Mucosa of descending colon (tissue), 3 donors: ENCODE results near the gene PRSS12. TPM values are rescaled to one million over a fixed set of nuclear protein-coding genes. Genes with fewer than 3 reads are reported as not detected.

Experiments
- ATAC-seq: fragments of 200-7000 bp; cut with Tn5 transposase; one replicate; pipeline ENCODE4 v1.9.1; 2020; ENCODE audit warnings: mild to moderate bottlenecking, moderate library complexity
- DNase-seq, 3 donors: peaks; one replicate each; pipeline ENCODE4 v3.0.0-alpha.2; 2020
- H3K36me3 ChIP-seq: fragments of 200-600 bp; one replicate; pipeline ENCODE4 v1.8.0; 2021; ENCODE audit warnings: low read depth, mild to moderate bottlenecking
- H3K4me1 ChIP-seq: fragments of 200-600 bp; one replicate; pipeline ENCODE4 v1.8.0; 2021; ENCODE audit warnings: low read depth, mild to moderate bottlenecking
- H3K4me3 ChIP-seq: fragments of 200-600 bp; one replicate; pipeline ENCODE4 v1.8.0; 2021; ENCODE audit warnings: mild to moderate bottlenecking
- H3K9me3 ChIP-seq: fragments of 200-600 bp; one replicate; pipeline ENCODE4 v1.8.0; 2021; ENCODE audit warnings: mild to moderate bottlenecking
- CTCF ChIP-seq: fragments of 200-600 bp; IDR thresholded peaks from one replicate; pipeline ENCODE4 v1.8.0; 2022; ENCODE audit warnings: antibody characterized with exemption, mild to moderate bottlenecking
- intact Hi-C, 2 donors: fragments of 100-400 bp; cut with DNase I in 1 of 2; cut with micrococcal nuclease in 1 of 2; formaldehyde crosslinking; loops; one replicate each; pipeline versions ENCODE4 v1.11.0 to v1.11.1; 2022; cut with DNase I, micrococcal nuclease
- total RNA-seq, 3 donors: library from RNA; stranded (reverse); fragmentation: NEBNext Ultra II Directional in 2 of 3; extraction: Animal tissue kit (Norgen Biotek cat#: 25700) in 2 of 3; gene quantifications; one replicate each; pipeline versions ENCODE4 v1.2.1 to v1.2.4, GENCODE V29; 2021 to 2023
- donor health status: DM: no; HTN: no; CAD: no; lungs with moderate emphysema.
- donor health status: DM: no; HTN: no; CAD: no.
- donor health status: DM: no; HTN: yes; CAD: no.

Gene PRSS12
- total RNA-seq, 3 donors from 2014 or later, result 12.9 to 41.7 (median 31.1) TPM

- no peak for TF ChIP-seq CTCF
- intact Hi-C loops, result no loop called here
- no peak overlapping the region for H3K4me3 ChIP-seq
- no peaks in the 10 kb centered on the region for H3K36me3 ChIP-seq
- no peaks in the 10 kb centered on the region for H3K4me1 ChIP-seq
- peaks cover 2% of the 10 kb centered on the region for H3K9me3 ChIP-seq
- DNase-seq (no peak), ATAC-seq (no peak)
Measured at GRCh38 chr4:118381902-118382301, 29.1 kb upstream of the PRSS12 start.

- no peak for ATAC-seq
- TF ChIP-seq CTCF, result no peak
- Histone ChIP-seq H3K4me3 (no peak overlapping the region), H3K4me1 (no peaks in the 10 kb centered on the region), H3K36me3 (no peaks in the 10 kb centered on the region), H3K9me3 (no peaks in the 10 kb centered on the region)
- no peak for DNase-seq
- intact Hi-C loops, result no loop called here
Measured at GRCh38 chr4:118373614-118374255, 20.9 kb upstream of the PRSS12 start.

GRCh38 chr4:118372251-118372650 is 19.4 kb upstream of the PRSS12 start:
- ATAC-seq (no peak), DNase-seq (no peak)
- Histone ChIP-seq H3K36me3 (no peaks in the 10 kb centered on the region), H3K4me3 (no peak overlapping the region), H3K9me3 (no peaks in the 10 kb centered on the region), H3K4me1 (no peaks in the 10 kb centered on the region)
- intact Hi-C loops, result no loop called here
- no peak for TF ChIP-seq CTCF

- ATAC-seq (no peak), DNase-seq (no peak)
- Histone ChIP-seq H3K4me3 (no peak overlapping the region), H3K36me3 (no peaks in the 10 kb centered on the region), H3K4me1 (no peaks in the 10 kb centered on the region), H3K9me3 (no peaks in the 10 kb centered on the region)
- intact Hi-C loops, result no loop called here
- TF ChIP-seq CTCF, result no peak
Measured at GRCh38 chr4:118369231-118369630, 16.4 kb upstream of the PRSS12 start.

- DNase-seq (no peak), ATAC-seq (no peak)
- TF ChIP-seq CTCF, result no peak
- H3K36me3 ChIP-seq, result no peaks in the 10 kb centered on the region
- intact Hi-C loops, result no loop called here
- H3K9me3 ChIP-seq, result no peaks in the 10 kb centered on the region
- no peaks in the 10 kb centered on the region for H3K4me1 ChIP-seq
- H3K4me3 ChIP-seq, result no peak overlapping the region
Measured at GRCh38 chr4:118367872-118368271, 15.1 kb upstream of the PRSS12 start.

- Histone ChIP-seq H3K4me1 (no peaks in the 10 kb centered on the region), H3K4me3 (no peak overlapping the region), H3K9me3 (no peaks in the 10 kb centered on the region), H3K36me3 (no peaks in the 10 kb centered on the region)
- DNase-seq (no peak), ATAC-seq (no peak)
- no peak for TF ChIP-seq CTCF
- intact Hi-C loops, result no loop called here
Measured at GRCh38 chr4:118367361-118367760, 14.6 kb upstream of the PRSS12 start.
